ENCODE data around the gene ATXN2. TPM values are rescaled to one million over a fixed set of nuclear protein-coding genes. Genes with fewer than 3 reads are reported as not detected.

ATXN2 gene
- total RNA-seq, 1 experiment from 2014 or later = 56.3 TPM

- peaks cover 47% of the 10 kb centered on the region for H3K4me1 Mint-ChIP-seq
- H3K9me3 Mint-ChIP-seq = no peaks in the 10 kb centered on the region
- no peak overlapping the region for H3K4me3 Mint-ChIP-seq
- CTCF ChIA-PET = interaction anchor here (0.8 to 1.6 kb wide), 6 partner anchors 17 to 31 kb away, joined by 3 to 5 read pairs (median 4); no protein-coding TSS in a partner anchor
- no peak overlapping the region for H3K27ac Mint-ChIP-seq
- no peaks in the 10 kb centered on the region for H3K27me3 Mint-ChIP-seq (ENCODE audit: low read depth)
- no peak for TF ChIP-seq AR (CRISPR knock-in tag; IDR thresholded peaks at IDR 0.05)
- TF ChIP-seq PRDM15 (CRISPR knock-in tag; IDR thresholded peaks at IDR 0.05) = no peak
- no peak for TF ChIP-seq ZNF138 (CRISPR knock-in tag; conservative IDR thresholded peaks at IDR 0.05)
- no peak for ATAC-seq
- DNase-seq (ENCODE audit: low spot score) = no peak
- POLR2A ChIA-PET = interaction anchor here (0.7 kb wide), 1 partner anchor 148 kb away, joined by 5 read pairs; no protein-coding TSS in a partner anchor
- H3K36me3 Mint-ChIP-seq = peaks cover 4% of the 10 kb centered on the region; the same call in 1 of the 2 replicates
These were observed 171.6 kb downstream of the ATXN2 start for GRCh38 chr12:111427417-111428074.

GRCh38 chr12:111426344-111427185, 172.6 kb downstream of the ATXN2 start:
- ATAC-seq (no peak), DNase-seq (ENCODE audit: low spot score) (no peak)
- ChIA-PET POLR2A (no interaction called here), CTCF (interaction anchor here (0.8 to 3.4 kb wide), 7 partner anchors 22 to 30 kb away, joined by 3 to 24 read pairs (median 5); no protein-coding TSS in a partner anchor)
- H3K27ac Mint-ChIP-seq = no peak overlapping the region
- H3K4me1 Mint-ChIP-seq = peaks cover 52% of the 10 kb centered on the region
- no peak overlapping the region for H3K4me3 Mint-ChIP-seq
- H3K9me3 Mint-ChIP-seq = no peaks in the 10 kb centered on the region
- H3K36me3 Mint-ChIP-seq = peaks cover 4% of the 10 kb centered on the region; the same call in 1 of the 2 replicates
- H3K27me3 Mint-ChIP-seq (ENCODE audit: low read depth) = no peaks in the 10 kb centered on the region
- TF ChIP-seq NFE2L1 (CRISPR knock-in tag; IDR thresholded peaks at IDR 0.05) (no peak), SOX15 (CRISPR knock-in tag; IDR thresholded peaks at IDR 0.05) (no peak), MYBL2 (CRISPR knock-in tag; IDR thresholded peaks at IDR 0.05) (no peak), ZNF532 (CRISPR knock-in tag; IDR thresholded peaks at IDR 0.05; ENCODE audit: borderline replicate concordance) (no peak), ZNF219 (CRISPR knock-in tag; IDR thresholded peaks at IDR 0.05; ENCODE audit: borderline replicate concordance) (no peak), ATF6 (CRISPR knock-in tag; IDR thresholded peaks at IDR 0.05) (no peak), HMGA2 (CRISPR knock-in tag; IDR thresholded peaks at IDR 0.05) (no peak), ZNF138 (CRISPR knock-in tag; conservative IDR thresholded peaks at IDR 0.05) (no peak), GABPB1 (CRISPR knock-in tag; IDR thresholded peaks at IDR 0.05) (no peak), ZSCAN18 (CRISPR knock-in tag; IDR thresholded peaks at IDR 0.05) (no peak), ZNF512 (CRISPR knock-in tag; IDR thresholded peaks at IDR 0.05; ENCODE audit: borderline replicate concordance) (no peak), PREB (CRISPR knock-in tag; IDR thresholded peaks at IDR 0.05; ENCODE audit: borderline replicate concordance) (no peak)

Measured in WTC11 (cell line).